Astrocyte (in vitro differentiated cells and primary cell): ENCODE results near the gene TP73.

ENCODE experiments used
- CTCF ChIP-seq: IDR thresholded peaks from 2 replicates; pipeline ENCODE4 v1.5.1; 2011; ENCODE audit warnings: low read depth, mild to moderate bottlenecking, inconsistent platforms, low read length, moderate library complexity; ENCODE audit not compliant: insufficient read depth
- EZH2 ChIP-seq: IDR thresholded peaks from 2 replicates; pipeline ENCODE4 v1.6.1; 2012; ENCODE audit warnings: mild to moderate bottlenecking, low read length, inconsistent platforms; ENCODE audit not compliant: insufficient read depth

GRCh38 chr1:3628445-3628844 is 23.9 kb upstream of the TP73 start:
- TF ChIP-seq CTCF (no peak), EZH2 (no peak)
